NCI-H1436 treated with DMSO at 0.1 percent for 48 hours (cell line): Measurements from ENCODE around the gene MOSMO.
"Not testable (repeated sequence)": the region's sequence is repeated elsewhere in the genome, so short reads cannot be mapped to it uniquely, and the experiment has no call there.

Experiments used
- DNase-seq: peaks from one replicate; lab custom pipeline; 2025; lab: John Stamatoyannopoulos, UW

Gene MOSMO

GRCh38 chr16:22093996-22094395 lies 86.1 kb downstream of the MOSMO start:
- no peak for DNase-seq

- DNase-seq: no peak
These were observed 90.7 kb downstream of the MOSMO start for GRCh38 chr16:22098405-22099255.

- no peak for DNase-seq
These were observed 91.5 kb downstream of the MOSMO start for GRCh38 chr16:22099256-22099975.

- DNase-seq: no peak
These were observed 95.5 kb downstream of the MOSMO start for GRCh38 chr16:22103441-22103840.

- DNase-seq: no peak
These were observed 101.5 kb downstream of the MOSMO start for GRCh38 chr16:22109258-22109898.

GRCh38 chr16:22111629-22112028 lies 103.7 kb downstream of the MOSMO start:
- DNase-seq: not testable (repeated sequence)

GRCh38 chr16:22116095-22116700 lies 108.3 kb downstream of the MOSMO start:
- no peak for DNase-seq

GRCh38 chr16:22117609-22118008 lies 109.7 kb downstream of the MOSMO start:
- DNase-seq: no peak

- DNase-seq: no peak
These were observed 112.5 kb downstream of the MOSMO start for GRCh38 chr16:22120440-22120839.

- DNase-seq: no peak
These were observed 114.3 kb downstream of the MOSMO start for GRCh38 chr16:22122239-22122638.

- no peak for DNase-seq
These were observed 115.2 kb downstream of the MOSMO start for GRCh38 chr16:22123146-22123545.

- no peak for DNase-seq
These were observed 116.0 kb downstream of the MOSMO start for GRCh38 chr16:22123759-22124490.

GRCh38 chr16:22124583-22125284 lies 116.8 kb downstream of the MOSMO start:
- no peak for DNase-seq

- DNase-seq: no peak
These were observed 118.2 kb downstream of the MOSMO start for GRCh38 chr16:22126037-22126558.

GRCh38 chr16:22128537-22128936 lies 120.6 kb downstream of the MOSMO start:
- not testable (repeated sequence) for DNase-seq

- DNase-seq: no peak
These were observed 122.6 kb downstream of the MOSMO start for GRCh38 chr16:22130528-22130927.

- no peak for DNase-seq
These were observed 124.9 kb downstream of the MOSMO start for GRCh38 chr16:22132801-22133200.
